Osteoblast (primary cell): ENCODE data around the gene LYG2. TPM values are rescaled to one million over a fixed set of nuclear protein-coding genes. Genes with fewer than 3 reads are reported as not detected.

Experiments
- DNase-seq: peaks from one replicate; pipeline ENCODE4 v3.0.0; 2011; ENCODE audit warnings: low spot score, mixed read lengths; ENCODE audit not compliant: insufficient read length; ENCODE audit errors: missing footprints
- H2AFZ ChIP-seq: 2 replicates; pipeline ENCODE4 v1.6.0; 2011; ENCODE audit warnings: mild to moderate bottlenecking, low read length
- H3K27ac ChIP-seq: 2 replicates; pipeline ENCODE4 v1.5.1; 2011; ENCODE audit warnings: mild to moderate bottlenecking, low read depth, low read length, moderate library complexity
- H3K27me3 ChIP-seq: 2 replicates; pipeline ENCODE4 v1.6.0; 2012; ENCODE audit warnings: mild to moderate bottlenecking, control low read depth, inconsistent platforms, low read length, moderate library complexity; ENCODE audit not compliant: insufficient read depth
- H3K36me3 ChIP-seq: 2 replicates; pipeline ENCODE4 v1.5.1; 2011; ENCODE audit warnings: mild to moderate bottlenecking, low read length, control low read depth, moderate library complexity; ENCODE audit not compliant: insufficient read depth
- H3K4me1 ChIP-seq: 2 replicates; pipeline ENCODE4 v1.5.1; 2011; ENCODE audit warnings: mild to moderate bottlenecking, low read length, control low read depth, moderate library complexity; ENCODE audit not compliant: insufficient read depth
- H3K4me2 ChIP-seq: 2 replicates; pipeline ENCODE4 v1.6.0; 2011; ENCODE audit warnings: mild to moderate bottlenecking, low read length; ENCODE audit not compliant: insufficient read depth
- H3K4me3 ChIP-seq: fragments of 200-600 bp; sonication (generic); 3 replicates; pipeline ENCODE4 v1.5.1; 2012; ENCODE audit warnings: mild to moderate bottlenecking, low read length, inconsistent platforms; ENCODE audit not compliant: insufficient read depth
- H3K79me2 ChIP-seq: 2 replicates; pipeline ENCODE4 v1.6.0; 2012; ENCODE audit warnings: mild to moderate bottlenecking, low read length, control low read depth, inconsistent platforms; ENCODE audit not compliant: insufficient read depth
- H3K9me3 ChIP-seq: 2 replicates; pipeline ENCODE4 v1.5.1; 2011; ENCODE audit warnings: low read depth, low read length, control low read depth
- H4K20me1 ChIP-seq: 2 replicates; pipeline ENCODE4 v1.6.0; 2012; ENCODE audit warnings: mild to moderate bottlenecking, low read length, control low read depth; ENCODE audit not compliant: insufficient read depth
- total RNA-seq: library from RNA; depleted of rRNA; stranded (reverse); fragments of >200 nt; gene quantifications from 2 replicates; pipeline ENCODE4 v1.2.3, GENCODE V29; 2012
- TF ChIP-seq, protein P1 (sequence below): IDR thresholded peaks from 2 replicates; pipeline ENCODE4 v1.5.1; 2011; ENCODE audit warnings: mild to moderate bottlenecking, low read depth, low read length, moderate library complexity; ENCODE audit errors: extremely low read depth

Gene LYG2
- total RNA-seq, 1 donor, result not detected

DNA sequence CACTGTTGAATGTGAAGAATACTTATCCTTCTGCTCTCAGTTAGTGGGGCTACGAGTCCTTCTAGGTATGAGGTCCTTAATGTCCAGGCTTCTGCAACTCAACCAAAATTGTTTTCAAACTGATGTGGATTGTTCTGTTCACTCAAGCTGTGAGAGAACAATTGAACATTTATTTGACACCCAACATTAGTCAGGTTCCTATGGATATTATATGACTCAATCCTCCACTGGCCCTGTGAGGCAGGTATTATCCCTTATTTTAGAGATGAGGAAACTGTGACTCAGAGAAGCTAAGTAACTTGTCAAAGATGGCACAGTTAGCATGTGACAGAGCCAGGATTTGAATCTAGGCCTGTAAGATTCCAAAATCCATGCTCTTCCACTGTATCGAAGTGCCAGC, 1.2 kb upstream of the LYG2 start:
- no peak overlapping the region for H3K4me3 ChIP-seq
- H3K27me3 ChIP-seq, result no peaks in the 10 kb centered on the region
- H2AFZ ChIP-seq, result no peak overlapping the region
- TF ChIP-seq, protein P1, sequence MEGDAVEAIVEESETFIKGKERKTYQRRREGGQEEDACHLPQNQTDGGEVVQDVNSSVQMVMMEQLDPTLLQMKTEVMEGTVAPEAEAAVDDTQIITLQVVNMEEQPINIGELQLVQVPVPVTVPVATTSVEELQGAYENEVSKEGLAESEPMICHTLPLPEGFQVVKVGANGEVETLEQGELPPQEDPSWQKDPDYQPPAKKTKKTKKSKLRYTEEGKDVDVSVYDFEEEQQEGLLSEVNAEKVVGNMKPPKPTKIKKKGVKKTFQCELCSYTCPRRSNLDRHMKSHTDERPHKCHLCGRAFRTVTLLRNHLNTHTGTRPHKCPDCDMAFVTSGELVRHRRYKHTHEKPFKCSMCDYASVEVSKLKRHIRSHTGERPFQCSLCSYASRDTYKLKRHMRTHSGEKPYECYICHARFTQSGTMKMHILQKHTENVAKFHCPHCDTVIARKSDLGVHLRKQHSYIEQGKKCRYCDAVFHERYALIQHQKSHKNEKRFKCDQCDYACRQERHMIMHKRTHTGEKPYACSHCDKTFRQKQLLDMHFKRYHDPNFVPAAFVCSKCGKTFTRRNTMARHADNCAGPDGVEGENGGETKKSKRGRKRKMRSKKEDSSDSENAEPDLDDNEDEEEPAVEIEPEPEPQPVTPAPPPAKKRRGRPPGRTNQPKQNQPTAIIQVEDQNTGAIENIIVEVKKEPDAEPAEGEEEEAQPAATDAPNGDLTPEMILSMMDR, result no peak
- H3K9me3 ChIP-seq, result no peaks in the 10 kb centered on the region
- no peak overlapping the region for H3K4me2 ChIP-seq
- no peaks in the 10 kb centered on the region for H4K20me1 ChIP-seq
- no peak overlapping the region for H3K27ac ChIP-seq
- no peaks in the 10 kb centered on the region for H3K36me3 ChIP-seq
- no peak for DNase-seq
- H3K79me2 ChIP-seq, result no peaks in the 10 kb centered on the region
- H3K4me1 ChIP-seq, result no peaks in the 10 kb centered on the region

DNA sequence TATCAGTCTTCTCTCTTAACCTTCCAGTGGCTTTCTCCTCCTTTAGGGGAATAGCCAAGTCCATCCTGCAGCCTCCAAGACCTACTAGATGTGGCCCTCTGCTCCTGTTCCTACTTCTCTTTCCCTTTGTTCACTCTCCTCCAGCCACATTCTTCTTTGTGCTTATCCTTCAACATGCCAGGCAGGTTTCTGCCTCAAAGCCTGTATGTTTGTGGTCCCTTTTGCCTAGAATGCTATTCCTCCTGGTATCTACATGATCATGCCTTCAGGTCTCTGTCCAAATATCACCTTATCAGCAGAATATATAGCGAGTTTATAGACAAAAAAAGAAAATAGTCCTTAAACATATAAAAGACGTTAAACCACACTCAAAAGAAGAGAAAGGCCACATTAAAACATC, 5.5 kb downstream of the LYG2 start:
- H3K36me3 ChIP-seq, result no peaks in the 10 kb centered on the region
- no peaks in the 10 kb centered on the region for H3K79me2 ChIP-seq
- no peak overlapping the region for H3K27ac ChIP-seq
- DNase-seq, result peak; percentile 58
- H3K4me1 ChIP-seq, result no peaks in the 10 kb centered on the region
- H3K4me3 ChIP-seq, result no peak overlapping the region
- H3K9me3 ChIP-seq, result no peaks in the 10 kb centered on the region
- H3K27me3 ChIP-seq, result no peaks in the 10 kb centered on the region
- no peak overlapping the region for H2AFZ ChIP-seq
- TF ChIP-seq, protein P1, result no peak
- H4K20me1 ChIP-seq, result no peaks in the 10 kb centered on the region
- H3K4me2 ChIP-seq, result no peak overlapping the region

DNA sequence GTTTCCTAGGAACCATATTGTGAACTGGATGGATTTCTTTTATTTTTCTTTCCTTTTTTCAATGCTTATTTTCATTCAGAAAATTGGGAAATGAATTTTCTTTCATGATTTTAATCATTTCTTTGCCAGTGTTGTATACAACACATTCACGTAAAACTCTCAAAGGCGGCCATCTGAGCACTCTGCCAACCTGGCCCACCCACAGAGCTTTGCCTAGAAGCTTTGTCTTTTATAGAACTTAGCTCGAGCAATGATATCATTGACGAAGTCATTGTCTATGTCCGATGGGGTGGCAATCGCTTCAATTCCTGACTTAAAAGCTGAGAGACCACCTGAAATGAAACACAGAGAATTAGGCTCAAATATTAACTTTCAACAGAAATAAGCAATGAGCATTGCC, 13.3 kb downstream of the LYG2 start:
- Histone ChIP-seq H2AFZ (no peak overlapping the region), H3K27me3 (no peaks in the 10 kb centered on the region), H3K4me3 (no peak overlapping the region), H3K27ac (no peak overlapping the region), H3K9me3 (no peaks in the 10 kb centered on the region), H3K36me3 (no peaks in the 10 kb centered on the region), H3K4me1 (no peaks in the 10 kb centered on the region), H3K4me2 (no peak overlapping the region), H3K79me2 (no peaks in the 10 kb centered on the region), H4K20me1 (no peaks in the 10 kb centered on the region)
- DNase-seq, result no peak
- TF ChIP-seq, protein P1, result no peak

DNA sequence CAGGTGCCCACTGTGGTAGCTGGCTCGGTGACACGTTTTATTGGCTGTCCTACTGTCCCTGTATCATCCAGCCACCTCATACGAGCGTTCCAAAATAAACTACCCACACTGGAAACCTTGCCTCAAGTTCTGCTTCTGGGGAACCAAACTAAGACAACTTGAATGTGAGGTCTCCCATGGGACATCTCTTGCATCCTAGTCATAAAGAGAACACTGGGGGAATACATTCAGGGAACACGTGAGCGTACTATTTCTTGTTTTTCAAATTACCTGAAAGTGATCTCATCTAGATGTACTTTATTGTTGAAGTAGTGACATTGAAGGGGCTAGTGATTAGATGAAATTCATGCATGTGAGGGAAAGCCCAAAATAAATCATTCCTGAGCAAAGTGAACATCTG, 15.0 kb downstream of the LYG2 start:
- H3K4me3 ChIP-seq, result no peak overlapping the region
- H2AFZ ChIP-seq, result no peak overlapping the region
- H3K4me2 ChIP-seq, result no peak overlapping the region
- no peaks in the 10 kb centered on the region for H3K27me3 ChIP-seq
- H3K79me2 ChIP-seq, result no peaks in the 10 kb centered on the region
- H3K27ac ChIP-seq, result no peak overlapping the region
- H4K20me1 ChIP-seq, result no peaks in the 10 kb centered on the region
- TF ChIP-seq, protein P1, result no peak
- H3K9me3 ChIP-seq, result no peaks in the 10 kb centered on the region
- no peaks in the 10 kb centered on the region for H3K36me3 ChIP-seq
- H3K4me1 ChIP-seq, result no peaks in the 10 kb centered on the region
- no peak for DNase-seq
